Ishikawa (cell line): ENCODE data around the gene LTO1.

ENCODE experiments used
- CEBPB ChIP-seq: IDR thresholded peaks from 2 replicates; pipeline ENCODE4 v1.6.1; 2012
- RAD21 ChIP-seq: IDR thresholded peaks from 2 replicates; pipeline ENCODE4 v1.6.1; 2012; ENCODE audit warnings: low read depth
- TF ChIP-seq, protein P1 (sequence below): IDR thresholded peaks from 2 replicates; pipeline ENCODE4 v1.6.1; 2012; ENCODE audit warnings: low read depth, mild to moderate bottlenecking

DNA sequence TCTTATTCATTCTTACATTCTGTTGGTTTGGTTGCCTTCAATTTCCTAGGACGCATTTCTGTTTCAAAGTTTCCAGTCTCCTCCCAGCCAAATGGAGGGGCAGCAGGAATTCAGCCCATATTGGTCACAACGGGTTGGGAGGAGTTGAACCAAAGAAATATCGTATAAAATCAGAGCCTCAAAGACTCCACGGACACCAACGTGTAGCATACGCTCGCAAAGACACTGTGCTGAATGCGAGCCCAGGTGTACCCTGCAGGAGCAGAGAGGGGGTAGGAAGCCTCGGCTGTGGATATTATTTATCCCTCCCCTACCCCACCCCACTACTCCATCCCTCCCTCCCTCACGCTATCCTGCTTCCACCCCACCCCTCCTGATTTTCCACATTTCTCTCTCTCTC lies 49.7 kb downstream of the LTO1 start:
- TF ChIP-seq CEBPB (no peak), RAD21 (no peak)
- TF ChIP-seq, protein P1, sequence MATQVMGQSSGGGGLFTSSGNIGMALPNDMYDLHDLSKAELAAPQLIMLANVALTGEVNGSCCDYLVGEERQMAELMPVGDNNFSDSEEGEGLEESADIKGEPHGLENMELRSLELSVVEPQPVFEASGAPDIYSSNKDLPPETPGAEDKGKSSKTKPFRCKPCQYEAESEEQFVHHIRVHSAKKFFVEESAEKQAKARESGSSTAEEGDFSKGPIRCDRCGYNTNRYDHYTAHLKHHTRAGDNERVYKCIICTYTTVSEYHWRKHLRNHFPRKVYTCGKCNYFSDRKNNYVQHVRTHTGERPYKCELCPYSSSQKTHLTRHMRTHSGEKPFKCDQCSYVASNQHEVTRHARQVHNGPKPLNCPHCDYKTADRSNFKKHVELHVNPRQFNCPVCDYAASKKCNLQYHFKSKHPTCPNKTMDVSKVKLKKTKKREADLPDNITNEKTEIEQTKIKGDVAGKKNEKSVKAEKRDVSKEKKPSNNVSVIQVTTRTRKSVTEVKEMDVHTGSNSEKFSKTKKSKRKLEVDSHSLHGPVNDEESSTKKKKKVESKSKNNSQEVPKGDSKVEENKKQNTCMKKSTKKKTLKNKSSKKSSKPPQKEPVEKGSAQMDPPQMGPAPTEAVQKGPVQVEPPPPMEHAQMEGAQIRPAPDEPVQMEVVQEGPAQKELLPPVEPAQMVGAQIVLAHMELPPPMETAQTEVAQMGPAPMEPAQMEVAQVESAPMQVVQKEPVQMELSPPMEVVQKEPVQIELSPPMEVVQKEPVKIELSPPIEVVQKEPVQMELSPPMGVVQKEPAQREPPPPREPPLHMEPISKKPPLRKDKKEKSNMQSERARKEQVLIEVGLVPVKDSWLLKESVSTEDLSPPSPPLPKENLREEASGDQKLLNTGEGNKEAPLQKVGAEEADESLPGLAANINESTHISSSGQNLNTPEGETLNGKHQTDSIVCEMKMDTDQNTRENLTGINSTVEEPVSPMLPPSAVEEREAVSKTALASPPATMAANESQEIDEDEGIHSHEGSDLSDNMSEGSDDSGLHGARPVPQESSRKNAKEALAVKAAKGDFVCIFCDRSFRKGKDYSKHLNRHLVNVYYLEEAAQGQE: no peak
